Small intestine (tissue), 7 donors: ENCODE data around the gene DDOST. TPM values are rescaled to one million over a fixed set of nuclear protein-coding genes. Genes with fewer than 3 reads are reported as not detected.
A peak's percentile ranks its signal among the peaks of the same experiment; 100 is the strongest.
"Not testable (repeated sequence)": the region's sequence is repeated elsewhere in the genome, so short reads cannot be mapped to it uniquely, and the experiment has no call there.

Experiments
- DNase-seq, 2 donors: peaks; one replicate each; pipeline versions ENCODE4 v3.0.0 to v3.0.0-alpha.2; 2013
- FAIRE-seq: peaks from 2 replicates; lab custom pipeline; 2012; peaks lifted over from hg19 to GRCh38; lab: Jason Lieb, UNC
- H3K27ac ChIP-seq, 3 donors: one replicate each; pipeline ENCODE4 v1.5.1; 2013; ENCODE audit warnings: low read length in 2 of 3, mild to moderate bottlenecking in 2 of 3, control low read depth in 1 of 3, inconsistent platforms in 1 of 3, low read depth in 1 of 3, moderate library complexity in 1 of 3
- H3K27me3 ChIP-seq, 3 donors: one replicate each; pipeline ENCODE4 v1.6.1; 2013; ENCODE audit warnings: low read length in 3 of 3, inconsistent platforms in 1 of 3; ENCODE audit not compliant: control insufficient read depth in 3 of 3, insufficient read depth in 3 of 3
- H3K36me3 ChIP-seq, 3 donors: one replicate each; pipeline ENCODE4 v1.6.1; 2013; ENCODE audit warnings: low read length in 3 of 3, inconsistent platforms in 1 of 3, low read depth in 1 of 3, mild to moderate bottlenecking in 1 of 3, moderate library complexity in 1 of 3; ENCODE audit not compliant: control insufficient read depth in 3 of 3, insufficient read depth in 2 of 3
- H3K4me1 ChIP-seq, 3 donors: one replicate each; pipeline ENCODE4 v1.6.1; 2013; ENCODE audit warnings: low read length in 2 of 3, inconsistent platforms in 1 of 3, low read depth in 1 of 3, mild to moderate bottlenecking in 1 of 3, moderate library complexity in 1 of 3; ENCODE audit not compliant: control insufficient read depth in 3 of 3, insufficient read depth in 2 of 3
- H3K4me3 ChIP-seq, 3 donors: one replicate each; pipeline ENCODE4 v1.5.1; 2013; ENCODE audit warnings: low read length in 3 of 3, control low read depth in 1 of 3, inconsistent platforms in 1 of 3, low read depth in 1 of 3, mild to moderate bottlenecking in 1 of 3, moderate library complexity in 1 of 3
- H3K9me3 ChIP-seq, 2 donors: one replicate each; pipeline ENCODE4 v1.6.1; 2013; ENCODE audit warnings: low read depth in 1 of 2, low read length in 1 of 2; ENCODE audit not compliant: control insufficient read depth in 2 of 2, insufficient read depth in 1 of 2
- WGBS, 3 donors: extraction: QIAGEN DNeasy Blood & Tissue Kit; methylation state at CpG; one replicate each; pipeline ENCODE4 v1.1.7; 2013; 5-methylcytosine and 5-hydroxymethylcytosine counted together
- polyA plus RNA-seq, 4 donors: library from polyadenylated mRNA; stranded (reverse) in 3 of 4; unstranded in 1 of 4; fragments of 200-250 nt in 3 of 4; fragments of 120-200 nt in 1 of 4; gene quantifications; one replicate each; pipeline versions ENCODE4 v1.2.1 to v1.2.3, GENCODE V29; 2013
- donor health status: healthy with polysubstance abuse.
- donor health status: control.
- donor health status: control.
- donor health status: Bipolar disorder and iron deficiency.
- donor health status: healthy.

Gene DDOST
- polyA plus RNA-seq, 4 donors: 64.2 to 280 (median 162) TPM

GRCh38 chr1:20612221-20612746, 48.9 kb downstream of the DDOST start:
- Histone ChIP-seq H3K4me1 (no peaks in the 10 kb centered on the region), H3K36me3 (no peaks in the 10 kb centered on the region), H3K27ac (no peak overlapping the region), H3K27me3 (peaks cover 0 to 5% (median 0%) of the 10 kb centered on the region in 3 donors), H3K9me3 (no peaks in the 10 kb centered on the region), H3K4me3 (no peak overlapping the region)
- FAIRE-seq (no peak), DNase-seq (no peak)
- 27 to 70% (median 52%) methylated on average over 11 of the region's 11 CpGs for WGBS, 3 donors

DNA sequence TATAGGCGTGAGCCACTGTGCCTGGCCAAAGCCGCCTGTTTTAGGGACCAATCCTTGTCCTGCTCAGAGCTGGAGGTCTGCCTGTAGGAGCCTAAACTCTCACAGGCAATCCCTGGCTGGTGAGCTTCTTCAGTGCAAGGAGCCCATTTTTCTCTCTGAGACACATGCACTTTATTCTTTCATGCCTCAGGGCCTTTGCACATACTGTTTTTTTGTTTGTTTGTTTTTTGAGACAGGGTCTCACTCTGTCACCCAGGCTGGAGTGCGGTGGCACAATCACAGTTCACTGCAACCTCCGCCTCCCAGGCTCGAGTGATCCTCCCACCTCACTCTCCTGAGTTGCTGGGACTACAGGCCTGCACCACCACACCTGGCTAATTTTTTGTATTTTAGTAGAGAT, 49.5 kb downstream of the DDOST start:
- Histone ChIP-seq H3K27ac (no peak overlapping the region), H3K27me3 (peaks cover 0 to 5% (median 0%) of the 10 kb centered on the region in 3 donors), H3K4me3 (no peak overlapping the region), H3K36me3 (no peaks in the 10 kb centered on the region), H3K4me1 (no peaks in the 10 kb centered on the region), H3K9me3 (no peaks in the 10 kb centered on the region)
- DNase-seq (no peak), FAIRE-seq (no peak)
- WGBS, 3 donors: 90 to 95% (median 92%) methylated on average over 5 of the region's 5 CpGs

DNA sequence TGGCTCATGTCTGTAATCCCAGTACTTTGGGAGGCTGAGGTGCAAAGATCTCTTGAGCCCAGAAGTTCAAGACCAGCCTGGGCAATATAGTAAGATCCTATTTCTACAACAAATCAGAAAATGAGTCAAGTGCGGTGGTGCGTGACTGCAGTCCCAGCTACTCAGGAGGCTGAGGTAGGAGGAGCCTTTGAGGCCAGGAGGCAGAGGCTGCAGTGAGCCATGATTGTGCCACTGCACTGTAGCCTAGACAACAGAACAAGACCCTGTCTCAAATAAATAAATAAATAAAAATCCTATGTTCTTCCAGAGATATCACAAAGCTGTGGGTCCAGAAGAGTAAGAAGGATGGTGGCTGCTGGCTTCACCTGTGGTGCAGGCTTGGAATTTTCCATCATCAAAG, 50.2 kb downstream of the DDOST start:
- no peak overlapping the region for H3K27ac ChIP-seq
- H3K36me3 ChIP-seq: no peaks in the 10 kb centered on the region
- no peaks in the 10 kb centered on the region for H3K4me1 ChIP-seq
- no peaks in the 10 kb centered on the region for H3K9me3 ChIP-seq
- H3K27me3 ChIP-seq: peaks cover 0 to 5% (median 0%) of the 10 kb centered on the region in 3 donors
- FAIRE-seq: no peak
- WGBS, 3 donors: 93 to 98% (median 95%) methylated on average over 2 of the region's 2 CpGs
- no peak for DNase-seq
- no peak overlapping the region for H3K4me3 ChIP-seq

- 71 to 84% (median 81%) methylated on average over 6 of the region's 6 CpGs for WGBS, 3 donors
- DNase-seq (no peak), FAIRE-seq (no peak)
- Histone ChIP-seq H3K27me3 (peaks cover 0 to 5% (median 0%) of the 10 kb centered on the region in 3 donors), H3K36me3 (no peaks in the 10 kb centered on the region), H3K9me3 (no peaks in the 10 kb centered on the region), H3K4me1 (no peaks in the 10 kb centered on the region), H3K4me3 (no peak overlapping the region), H3K27ac (no peak overlapping the region)
Measured at GRCh38 chr1:20609541-20609940, 51.6 kb downstream of the DDOST start.

DNA sequence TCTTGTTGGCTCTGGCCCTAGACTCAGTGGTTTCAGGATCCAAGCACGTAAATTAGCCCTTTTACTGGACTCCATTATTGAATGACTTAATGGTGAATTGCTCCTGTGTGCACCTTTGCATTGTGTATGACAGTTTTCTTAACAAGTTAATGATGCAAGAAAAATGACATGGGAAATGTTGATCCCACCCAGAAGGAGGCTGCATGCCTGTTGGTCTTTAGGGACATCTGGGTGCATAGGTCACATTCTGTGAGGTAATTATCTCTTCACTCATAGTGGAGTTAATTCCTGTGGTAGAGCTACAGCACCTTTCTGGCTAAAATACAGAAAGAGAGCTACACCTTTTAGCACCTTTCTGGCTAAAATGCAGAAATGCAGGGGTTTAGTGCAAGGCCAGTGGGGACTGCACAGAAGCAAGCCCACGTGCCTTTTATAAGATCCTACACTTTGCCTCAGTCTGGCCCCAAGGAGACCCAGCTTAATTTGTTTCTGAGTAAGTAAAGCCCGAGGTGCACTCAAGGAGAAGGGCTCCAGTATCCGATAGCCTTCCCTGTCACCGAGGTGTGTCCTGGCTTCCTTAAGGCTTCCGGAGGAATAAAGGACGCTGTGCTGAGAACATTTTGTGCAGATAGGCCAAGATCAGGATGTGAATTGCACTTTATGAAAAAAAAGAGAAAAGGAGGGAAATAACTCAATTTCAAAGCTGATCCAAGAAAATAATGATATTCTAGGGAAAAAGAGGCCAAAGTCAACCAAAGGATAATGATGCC, 54.2 kb downstream of the DDOST start:
- not testable (repeated sequence) for H3K4me3 ChIP-seq, H3K36me3 ChIP-seq, H3K27me3 ChIP-seq, H3K27ac ChIP-seq, H3K9me3 ChIP-seq, H3K4me1 ChIP-seq, DNase-seq, FAIRE-seq
- WGBS, 3 donors: 70 to 82% (median 77%) methylated on average over 5 to 6 of the region's 7 CpGs

DNA sequence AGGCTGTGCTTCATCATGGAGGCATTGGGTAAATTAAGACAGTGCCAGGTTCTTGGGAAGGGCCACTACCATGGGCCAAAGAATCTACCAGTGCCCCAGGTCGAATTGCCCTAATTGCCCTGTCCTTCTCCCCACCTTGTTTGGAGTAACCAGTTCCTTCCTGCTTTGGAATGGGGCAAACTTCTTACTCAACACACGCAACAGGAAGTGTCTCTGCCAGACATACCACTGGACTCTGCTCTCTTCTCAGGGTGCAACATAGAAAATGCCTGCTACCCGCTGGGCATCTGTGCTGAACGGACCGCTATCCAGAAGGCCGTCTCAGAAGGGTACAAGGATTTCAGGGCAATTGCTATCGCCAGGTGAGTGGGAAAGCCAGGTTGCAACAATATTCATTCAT, 56.5 kb downstream of the DDOST start:
- Histone ChIP-seq H3K9me3 (no peaks in the 10 kb centered on the region), H3K36me3 (no peaks in the 10 kb centered on the region), H3K4me1 (no peaks in the 10 kb centered on the region), H3K27me3 (peaks cover 0 to 5% (median 0%) of the 10 kb centered on the region in 3 donors), H3K27ac (peak overlapping the region in 1 of 3 donors; percentile 36), H3K4me3 (no peak overlapping the region)
- WGBS, 3 donors: 54 to 74% (median 56%) methylated on average over 7 of the region's 7 CpGs
- peak in 1 of 2 donors; percentile 53 for DNase-seq
- FAIRE-seq: no peak

GRCh38 chr1:20603504-20604464, 57.4 kb downstream of the DDOST start:
- no peaks in the 10 kb centered on the region for H3K4me1 ChIP-seq
- no peak overlapping the region for H3K4me3 ChIP-seq
- H3K36me3 ChIP-seq: no peaks in the 10 kb centered on the region
- peak in 1 of 2 donors; percentile 29 for DNase-seq
- H3K27ac ChIP-seq: no peak overlapping the region
- peaks cover 0 to 5% (median 0%) of the 10 kb centered on the region in 3 donors for H3K27me3 ChIP-seq
- WGBS, 3 donors: 83 to 87% (median 87%) methylated on average over 9 of the region's 9 CpGs
- H3K9me3 ChIP-seq: no peaks in the 10 kb centered on the region
- no peak for FAIRE-seq

DNA sequence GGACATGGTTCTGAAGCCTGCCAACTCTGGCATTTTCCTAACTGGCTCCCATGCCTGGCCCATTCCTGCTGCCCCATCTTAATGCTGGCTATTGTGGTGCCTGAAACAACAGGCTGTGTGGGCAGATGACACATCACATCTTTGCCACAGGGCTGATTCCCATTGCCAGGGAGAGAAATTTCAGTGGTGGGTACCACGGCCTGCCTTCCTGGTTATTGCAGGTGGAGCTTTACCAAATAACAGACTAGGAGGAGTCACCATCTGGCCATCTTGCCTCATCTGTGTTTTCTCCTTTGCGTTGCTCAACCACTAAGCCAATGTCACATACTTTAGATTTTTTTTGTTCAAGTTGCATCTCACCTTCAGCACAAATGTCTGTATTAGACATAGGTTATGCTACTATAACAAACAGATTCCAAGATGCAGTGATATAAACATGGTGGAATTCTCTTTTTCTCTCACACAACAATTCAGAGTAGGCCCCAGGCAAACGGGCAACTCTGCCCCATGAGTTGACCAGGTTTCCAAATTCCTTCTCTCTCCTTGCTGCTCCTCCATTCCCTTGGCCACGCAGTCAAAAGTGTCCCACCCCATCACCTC, 58.2 kb downstream of the DDOST start:
- FAIRE-seq: no peak
- Histone ChIP-seq H3K27ac (no peak overlapping the region), H3K4me1 (no peaks in the 10 kb centered on the region)

More for the DNA sequence above, 58.2 kb downstream of the DDOST start:
- Histone ChIP-seq H3K36me3 (no peaks in the 10 kb centered on the region), H3K9me3 (no peaks in the 10 kb centered on the region), H3K4me3 (no peak overlapping the region), H3K27me3 (peaks cover 0 to 3% (median 0%) of the 10 kb centered on the region in 3 donors)
- 83 to 94% (median 93%) methylated on average over 4 of the region's 4 CpGs for WGBS, 3 donors
- DNase-seq: no peak
